T-cell (primary cell): ENCODE data around the gene GMPS. TPM values are rescaled to one million over a fixed set of nuclear protein-coding genes. Genes with fewer than 3 reads are reported as not detected.

Experiments
- ATAC-seq, 4 experiments: fragments of 200-7000 bp in 3 of 4; fragments of 150-1000 bp in 1 of 4; cut with Tn5 transposase; replicated peaks in 1 of 4; 1 replicate in 3 of 4; 2 replicates in 1 of 4; pipeline ENCODE4 v1.10.0; 2021; ENCODE audit warnings: moderate library complexity in 3 of 4, mild to moderate bottlenecking in 2 of 4, moderate number of reproducible peaks in 1 of 4
- CTCF ChIA-PET, 2 donors: fragments of 300-600 bp; sonication (Branson Sonifier 250); formaldehyde crosslinking; loops; one replicate each; lab custom pipeline; 2022; ENCODE audit warnings: antibody characterized with exemption in 2 of 2; lab: Charles Lee
- POLR2A ChIA-PET, 2 donors: fragments of 300-600 bp; sonication (Branson Sonifier 250); formaldehyde crosslinking; loops; one replicate each; lab custom pipeline; 2022; ENCODE audit warnings: antibody characterized with exemption in 2 of 2; lab: Charles Lee
- DNase-seq, 35 experiments: peaks; one replicate each; pipeline versions ENCODE4 v3.0.0 to v3.0.0-alpha.2; 2013 to 2023
- H3K27ac ChIP-seq: one replicate; pipeline ENCODE4 v1.5.1; 2013; ENCODE audit warnings: low read length
- H3K27me3 ChIP-seq, 2 experiments: replicated peaks in 1 of 2; 1 replicate in 1 of 2; 2 replicates in 1 of 2; pipeline versions ENCODE4 v1.6.1 to v1.7.0; 2013; ENCODE audit warnings: low read length in 1 of 2, mixed read lengths in 1 of 2; ENCODE audit not compliant: control insufficient read depth in 2 of 2, insufficient read depth in 2 of 2; ENCODE audit errors: extremely low read depth in 1 of 2
- H3K36me3 ChIP-seq, 2 donors: 1 replicate in 1 of 2; 2 replicates in 1 of 2; pipeline versions ENCODE4 v1.6.1 to v1.7.0; 2013; ENCODE audit warnings: low read length in 1 of 2; ENCODE audit not compliant: control insufficient read depth in 2 of 2, insufficient read depth in 1 of 2; ENCODE audit errors: extremely low read depth in 1 of 2
- H3K4me1 ChIP-seq, 2 experiments: 1 replicate in 1 of 2; 2 replicates in 1 of 2; pipeline versions ENCODE4 v1.6.1 to v1.7.0; 2013; ENCODE audit warnings: low read length in 2 of 2, mixed read lengths in 1 of 2; ENCODE audit not compliant: insufficient read depth in 2 of 2, control insufficient read depth in 1 of 2; ENCODE audit errors: extremely low read depth in 1 of 2
- H3K4me3 ChIP-seq, 2 donors: 1 replicate in 1 of 2; 2 replicates in 1 of 2; pipeline versions ENCODE4 v1.5.1 to v1.7.0; 2013; ENCODE audit warnings: mild to moderate bottlenecking in 2 of 2, low read length in 1 of 2, moderate library complexity in 1 of 2; ENCODE audit not compliant: control insufficient read depth in 1 of 2; ENCODE audit errors: extremely low read depth in 1 of 2
- H3K9me3 ChIP-seq: 2 replicates; pipeline ENCODE4 v1.7.0; 2013
- H3K27ac Mint-ChIP-seq, 2 donors: one replicate each; pipeline ENCODE4 v1.8.0; 2020 to 2021; ENCODE audit warnings: mild to moderate bottlenecking in 2 of 2, mixed read lengths in 2 of 2
- H3K27me3 Mint-ChIP-seq, 2 donors: one replicate each; pipeline ENCODE4 v1.8.0; 2021 to 2022; ENCODE audit warnings: mixed read lengths in 2 of 2
- H3K36me3 Mint-ChIP-seq: one replicate; pipeline ENCODE4 v1.8.0; 2021; ENCODE audit warnings: mixed read lengths
- H3K4me1 Mint-ChIP-seq, 3 donors: one replicate each; pipeline ENCODE4 v1.8.0; 2020 to 2022; ENCODE audit warnings: mixed read lengths in 3 of 3, mild to moderate bottlenecking in 1 of 3
- H3K4me3 Mint-ChIP-seq, 3 donors: one replicate each; pipeline ENCODE4 v1.8.0; 2020 to 2022; ENCODE audit warnings: mild to moderate bottlenecking in 3 of 3, mixed read lengths in 3 of 3, moderate library complexity in 3 of 3
- H3K9me3 Mint-ChIP-seq, 3 donors: one replicate each; pipeline ENCODE4 v1.8.0; 2020 to 2022; ENCODE audit warnings: mixed read lengths in 3 of 3
- whole genome bisulfite sequencing: methylation state at CpG from one replicate; pipeline ENCODE4 v1.1.5; 2013; ENCODE audit warnings: missing lambda C conversion rate; ENCODE audit not compliant: insufficient coverage; 5-methylcytosine and 5-hydroxymethylcytosine counted together
- total RNA-seq, 35 experiments: library from RNA in 6 of 35; stranded (reverse) in 6 of 35; fragments of 120-200 nt in 1 of 35; gene quantifications; one replicate each; pipeline versions ENCODE4 v1.2.1 to v1.2.4 and lab custom pipeline; 2013 to 2026

The GMPS gene
- total RNA-seq, 5 donors from 2014 or later (not counting 1 experiment from before 2014, with no cell fraction given): 37.4 to 44.1 (median 40.6) TPM

- peak overlapping the region; percentile 96 to 97 for H3K27ac Mint-ChIP-seq
- Histone ChIP-seq H3K4me1 (peaks cover 9 to 19% of the 10 kb centered on the region in 2 experiments), H3K27me3 (no peaks in the 10 kb centered on the region), H3K4me3 (peak overlapping the region; percentile 64 to 65), H3K36me3 (no peaks in the 10 kb centered on the region), H3K27ac (peak overlapping the region; percentile 93), H3K9me3 (no peaks in the 10 kb centered on the region)
- WGBS: no CpG with 5 or more reads among the region's 3 CpGs
- CTCF ChIA-PET: interaction anchor here (0.6 to 4.4 kb wide), 11 partner anchors 9 to 1544 kb away, joined by 3 to 44 read pairs (median 3); partner anchors contain the start of genes C3orf33 (in 1 of the 2) and SLC33A1 (in 1 of the 2)
- no peaks in the 10 kb centered on the region for H3K36me3 Mint-ChIP-seq
- POLR2A ChIA-PET: interaction anchor here (0.6 to 1.2 kb wide), 5 partner anchors 16 to 1291 kb away, joined by 3 to 6 read pairs (median 5); partner anchors contain the start of gene CCNL1 (in 1 of the 2)
- no peaks in the 10 kb centered on the region for H3K9me3 Mint-ChIP-seq
- H3K4me1 Mint-ChIP-seq: peaks cover 16 to 30% (median 29%) of the 10 kb centered on the region in 3 donors
- peak overlapping the region; percentile 87 to 92 (median 92) for H3K4me3 Mint-ChIP-seq
- DNase-seq (no peak), ATAC-seq (no peak)
- no peaks in the 10 kb centered on the region for H3K27me3 Mint-ChIP-seq
These were observed 759 bp upstream of the GMPS start for GRCh38 chr3:155869691-155870090.

GRCh38 chr3:155870945-155871745 lies 695 bp downstream of the GMPS start:
- Histone ChIP-seq H3K9me3 (no peaks in the 10 kb centered on the region), H3K4me1 (peaks cover 9 to 23% of the 10 kb centered on the region in 2 experiments), H3K4me3 (peak overlapping the region; percentile 67 to 80), H3K27me3 (no peaks in the 10 kb centered on the region), H3K36me3 (no peaks in the 10 kb centered on the region), H3K27ac (peak overlapping the region; percentile 55)
- peak; percentile 14 to 29 (median 28) for ATAC-seq
- peak overlapping the region; percentile 88 to 92 for H3K27ac Mint-ChIP-seq
- no peaks in the 10 kb centered on the region for H3K36me3 Mint-ChIP-seq
- DNase-seq: peak in 22 of 35 experiments; percentile 0 to 58 (median 16)
- no peaks in the 10 kb centered on the region for H3K9me3 Mint-ChIP-seq
- WGBS: under 1% methylated on average over 72 of the region's 85 CpGs
- H3K4me1 Mint-ChIP-seq: peaks cover 24 to 40% (median 38%) of the 10 kb centered on the region in 3 donors
- ChIA-PET POLR2A (interaction anchor here in 1 of 2 donors (0.7 kb wide), 1 partner anchor 33 kb away, joined by 3 read pairs; no protein-coding TSS in a partner anchor), CTCF (interaction anchor here (0.6 to 4.4 kb wide), 5 partner anchors 9 to 65 kb away, joined by 3 to 44 read pairs (median 6); partner anchors contain the start of genes C3orf33 (in 2 of the 2) and SLC33A1 (in 1 of the 2))
- no peaks in the 10 kb centered on the region for H3K27me3 Mint-ChIP-seq
- peak overlapping the region; percentile 92 to 96 (median 95) for H3K4me3 Mint-ChIP-seq

DNA sequence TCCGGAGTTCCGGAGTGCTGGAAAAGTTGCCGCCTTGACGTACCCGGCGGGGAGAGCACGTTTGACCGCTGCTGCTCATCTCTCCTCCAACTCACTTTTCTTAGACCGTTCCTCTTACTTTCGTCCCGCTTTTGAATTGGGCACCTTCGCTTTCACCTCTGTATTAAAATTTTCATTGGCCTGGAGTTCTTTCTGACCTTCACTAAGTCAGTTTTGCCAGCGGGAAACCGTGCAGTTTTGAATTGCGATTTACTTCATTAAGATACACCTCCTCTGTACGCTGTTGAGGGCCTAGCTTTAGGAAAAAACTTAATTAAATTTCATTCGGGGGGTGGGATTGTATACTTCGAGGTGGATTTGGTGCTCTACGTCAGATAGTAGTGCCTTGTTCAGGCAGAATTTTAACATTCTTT lies 1.3 kb downstream of the GMPS start:
- peak in 1 of 35 experiments; percentile 38 for DNase-seq
- H3K27ac ChIP-seq: peak overlapping the region; percentile 0
- no peaks in the 10 kb centered on the region for H3K36me3 Mint-ChIP-seq
- H3K4me3 Mint-ChIP-seq: peak overlapping the region; percentile 92 to 96 (median 95)
- H3K9me3 Mint-ChIP-seq: no peaks in the 10 kb centered on the region
- H3K4me1 ChIP-seq: peaks cover 9 to 23% of the 10 kb centered on the region in 2 experiments
- WGBS: 2% methylated on average over 12 of the region's 19 CpGs
- no peaks in the 10 kb centered on the region for H3K36me3 ChIP-seq
- ChIA-PET POLR2A (interaction anchor here (0.7 kb wide), 2 partner anchors 23 to 33 kb away, joined by 3 read pairs; no protein-coding TSS in a partner anchor), CTCF (interaction anchor here (0.6 to 4.4 kb wide), 5 partner anchors 9 to 66 kb away, joined by 3 to 44 read pairs (median 6); partner anchors contain the start of genes C3orf33 (in 2 of the 2) and SLC33A1 (in 1 of the 2))
- H3K9me3 ChIP-seq: no peaks in the 10 kb centered on the region
- no peaks in the 10 kb centered on the region for H3K27me3 Mint-ChIP-seq
- no peak for ATAC-seq
- H3K27me3 ChIP-seq: no peaks in the 10 kb centered on the region
- H3K4me3 ChIP-seq: peak overlapping the region; percentile 67 to 80
- peaks cover 24 to 44% (median 42%) of the 10 kb centered on the region in 3 donors for H3K4me1 Mint-ChIP-seq
- H3K27ac Mint-ChIP-seq: peak overlapping the region; percentile 88 to 92

GRCh38 chr3:155872904-155873646 lies 2.6 kb downstream of the GMPS start:
- Mint-ChIP-seq H3K4me3 (peak overlapping the region; percentile 24 to 95 (median 92)), H3K9me3 (no peaks in the 10 kb centered on the region), H3K27ac (no peak overlapping the region), H3K27me3 (no peaks in the 10 kb centered on the region), H3K4me1 (peaks cover 37 to 55% (median 52%) of the 10 kb centered on the region in 3 donors), H3K36me3 (no peaks in the 10 kb centered on the region)
- Histone ChIP-seq H3K4me3 (no peak overlapping the region), H3K27me3 (no peaks in the 10 kb centered on the region), H3K36me3 (no peaks in the 10 kb centered on the region), H3K4me1 (peaks cover 9 to 23% of the 10 kb centered on the region in 2 experiments), H3K27ac (no peak overlapping the region), H3K9me3 (no peaks in the 10 kb centered on the region)
- DNase-seq (no peak), ATAC-seq (no peak)
- whole genome bisulfite sequencing: 100% methylated on average over 1 of the region's 8 CpGs
- ChIA-PET CTCF (interaction anchor here in 1 of 2 donors (0.8 to 4.4 kb wide), 3 partner anchors 19 to 67 kb away, joined by 3 to 44 read pairs (median 5); partner anchors contain the start of gene C3orf33), POLR2A (interaction anchor here (0.6 to 1.1 kb wide), 3 partner anchors 8 to 1548 kb away, joined by 3 to 8 read pairs (median 4); partner anchors contain the start of gene C3orf33 (in 1 of the 2))

- no peak overlapping the region for H3K27ac Mint-ChIP-seq
- no peaks in the 10 kb centered on the region for H3K27me3 Mint-ChIP-seq
- ChIA-PET POLR2A (no interaction called here), CTCF (interaction anchor here in 1 of 2 donors (0.6 kb wide), 1 partner anchor 1359 kb away, joined by 3 read pairs; no protein-coding TSS in a partner anchor)
- no CpG with 5 or more reads among the region's 3 CpGs for WGBS
- no peaks in the 10 kb centered on the region for H3K9me3 Mint-ChIP-seq
- no peak for ATAC-seq
- H3K4me3 ChIP-seq: no peak overlapping the region
- no peaks in the 10 kb centered on the region for H3K9me3 ChIP-seq
- no peak overlapping the region for H3K4me3 Mint-ChIP-seq
- DNase-seq: no peak
- no peaks in the 10 kb centered on the region for H3K36me3 ChIP-seq
- H3K4me1 Mint-ChIP-seq: peaks cover 61 to 71% (median 68%) of the 10 kb centered on the region in 3 donors
- no peaks in the 10 kb centered on the region for H3K36me3 Mint-ChIP-seq
- peaks cover 5 to 16% of the 10 kb centered on the region in 2 experiments for H3K4me1 ChIP-seq
- H3K27ac ChIP-seq: no peak overlapping the region
- no peaks in the 10 kb centered on the region for H3K27me3 ChIP-seq
These were observed 5.6 kb downstream of the GMPS start for GRCh38 chr3:155876037-155876436.
